ENCODE data around the gene PRKCH. TPM values are rescaled to one million over a fixed set of nuclear protein-coding genes. Genes with fewer than 3 reads are reported as not detected.
"Not testable (repeated sequence)": the region's sequence is repeated elsewhere in the genome, so short reads cannot be mapped to it uniquely, and the experiment has no call there.

Gene PRKCH
- total RNA-seq, 1 donor from 2014 or later, result 11.3 TPM

- no peak for DNase-seq (ENCODE audit: low spot score)
These were observed 133.2 kb downstream of the PRKCH start for GRCh38 chr14:61454545-61454944.

- DNase-seq (ENCODE audit: low spot score), result no peak
These were observed 134.0 kb downstream of the PRKCH start for GRCh38 chr14:61455351-61455750.

- peak; percentile 71 for DNase-seq (ENCODE audit: low spot score)
These were observed 135.3 kb downstream of the PRKCH start for GRCh38 chr14:61456720-61457119.

- DNase-seq (ENCODE audit: low spot score), result no peak
These were observed 137.4 kb downstream of the PRKCH start for GRCh38 chr14:61458766-61459165.

- no peak for DNase-seq (ENCODE audit: low spot score)
These were observed 137.8 kb downstream of the PRKCH start for GRCh38 chr14:61459229-61459628.

GRCh38 chr14:61460063-61460462 lies 138.7 kb downstream of the PRKCH start:
- DNase-seq (ENCODE audit: low spot score), result no peak

GRCh38 chr14:61460718-61461611 lies 139.6 kb downstream of the PRKCH start:
- no peak for DNase-seq (ENCODE audit: low spot score)

GRCh38 chr14:61461808-61462275 lies 140.5 kb downstream of the PRKCH start:
- DNase-seq (ENCODE audit: low spot score), result peak; percentile 86

GRCh38 chr14:61462566-61463193 lies 141.3 kb downstream of the PRKCH start:
- DNase-seq (ENCODE audit: low spot score), result peak; percentile 93

GRCh38 chr14:61463664-61464285 lies 142.4 kb downstream of the PRKCH start:
- no peak for DNase-seq (ENCODE audit: low spot score)

- not testable (repeated sequence) for DNase-seq (ENCODE audit: low spot score)
These were observed 143.4 kb downstream of the PRKCH start for GRCh38 chr14:61464539-61465320.

GRCh38 chr14:61466249-61466904 lies 145.0 kb downstream of the PRKCH start:
- DNase-seq (ENCODE audit: low spot score), result peak; percentile 92

- DNase-seq (ENCODE audit: low spot score), result no peak
These were observed 145.5 kb downstream of the PRKCH start for GRCh38 chr14:61466905-61467280.

GRCh38 chr14:61467296-61467695 lies 145.9 kb downstream of the PRKCH start:
- DNase-seq (ENCODE audit: low spot score), result no peak

- no peak for DNase-seq (ENCODE audit: low spot score)
These were observed 146.9 kb downstream of the PRKCH start for GRCh38 chr14:61468063-61468825.

- DNase-seq (ENCODE audit: low spot score), result no peak
These were observed 148.4 kb downstream of the PRKCH start for GRCh38 chr14:61469781-61470180.

- DNase-seq (ENCODE audit: low spot score), result peak; percentile 56
These were observed 149.0 kb downstream of the PRKCH start for GRCh38 chr14:61470261-61470960.

GRCh38 chr14:61470961-61471293 lies 149.5 kb downstream of the PRKCH start:
- DNase-seq (ENCODE audit: low spot score), result no peak

- no peak for DNase-seq (ENCODE audit: low spot score)
These were observed 150.1 kb downstream of the PRKCH start for GRCh38 chr14:61471297-61472005.

Data from umbilical cord (tissue), 2 donors.